Mammary epithelial cell (primary cell): ENCODE data around the gene SFRP5.

ENCODE experiments used
- CTCF ChIP-seq, 2 donors: IDR thresholded peaks in 1 of 2; conservative IDR thresholded peaks in 1 of 2; 2 replicates each; pipeline ENCODE4 v1.5.1; 2011 to 2012; ENCODE audit warnings: inconsistent platforms in 2 of 2, low read length in 2 of 2, mild to moderate bottlenecking in 2 of 2, control low read depth in 1 of 2, low read depth in 1 of 2; ENCODE audit not compliant: insufficient read depth in 1 of 2; ENCODE audit errors: extremely low read depth in 1 of 2
- EZH2 ChIP-seq: IDR thresholded peaks from 2 replicates; pipeline ENCODE4 v1.6.1; 2012; ENCODE audit warnings: low read length, inconsistent platforms, borderline replicate concordance

- TF ChIP-seq CTCF (conservative IDR thresholded peaks at IDR 0.05 in 1 of 2, IDR thresholded peaks at IDR 0.05 in 1 of 2; ENCODE audit: extremely low read depth in 1 of 2, insufficient read depth in 1 of 2, low read depth in 1 of 2, low read length in 2 of 2), result no peak
- no peak for TF ChIP-seq EZH2
Measured at GRCh38 chr10:97760461-97761257, 11.1 kb downstream of the SFRP5 start.
